ENCODE data around the gene SEC24D. TPM values are rescaled to one million over a fixed set of nuclear protein-coding genes. Genes with fewer than 3 reads are reported as not detected.

Gene SEC24D
- total RNA-seq, 1 experiment from 2014 or later = 61.5 TPM

DNA sequence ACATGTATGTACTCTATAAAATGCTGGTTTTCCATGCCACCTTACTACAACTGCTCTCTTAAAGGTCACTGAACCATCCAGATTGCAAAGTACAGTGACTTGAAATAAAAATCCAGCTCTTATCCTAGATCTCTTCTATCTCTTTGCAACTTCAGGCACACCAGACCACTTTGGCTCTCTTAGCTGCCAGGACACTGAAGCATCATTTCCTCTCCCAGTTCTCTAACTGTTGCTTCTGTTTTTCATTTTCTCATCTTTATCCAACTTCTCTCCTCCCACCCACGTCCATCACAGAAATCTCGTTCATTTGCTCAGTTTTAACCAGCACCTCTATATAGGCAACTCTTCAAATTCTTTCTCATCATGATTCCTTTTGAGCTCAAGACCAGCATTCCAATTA is 76.4 kb downstream of the SEC24D start:
- no peak overlapping the region for H3K4ac ChIP-seq (ENCODE audit: low read depth, low read length)
- Mint-ChIP-seq H3K9me3 (no peaks in the 10 kb centered on the region), H3K27ac (peak overlapping the region in 2 of 3 experiments; percentile 2 to 53; a peak in 3 of 7 replicates), H3K4me3 (no peak overlapping the region), H3K4me1 (peaks cover 13 to 15% of the 10 kb centered on the region in 2 experiments), H3K27me3 (ENCODE audit: low read depth) (no peaks in the 10 kb centered on the region), H3K36me3 (ENCODE audit: insufficient read depth in 1 of 3, low read depth in 3 of 3) (peaks cover 5 to 20% (median 6%) of the 10 kb centered on the region in 3 experiments; a peak in 6 of 7 replicates)
- DNase-seq = no peak
- H2BK5ac ChIP-seq (ENCODE audit: insufficient read length, low read length) = no peak overlapping the region
- H2BK15ac ChIP-seq (ENCODE audit: low read depth, low read length) = no peak overlapping the region
- no peak overlapping the region for H3K56ac ChIP-seq (ENCODE audit: insufficient read length, low read depth, low read length)
- no peaks in the 10 kb centered on the region for H3K23me2 ChIP-seq (ENCODE audit: insufficient read length, low read depth, low read length, poor library complexity, severe bottlenecking)
- H3K4me1 ChIP-seq (ENCODE audit: insufficient read depth, low read length) = no peaks in the 10 kb centered on the region
- H3K27ac ChIP-seq (ENCODE audit: insufficient read length, low read depth, low read length) = no peak overlapping the region
- no peak overlapping the region for H3K23ac ChIP-seq (ENCODE audit: insufficient read length, low read depth, low read length)
- no peak overlapping the region for H4K91ac ChIP-seq (ENCODE audit: insufficient read length, low read depth, low read length)
- H3K27me3 ChIP-seq (ENCODE audit: insufficient read depth, low read length) = no peaks in the 10 kb centered on the region
- no peak overlapping the region for H2BK120ac ChIP-seq (ENCODE audit: low read depth, low read length, poor library complexity, severe bottlenecking)
- no peak overlapping the region for H2AFZ ChIP-seq (ENCODE audit: low read length)
- H4K5ac ChIP-seq (ENCODE audit: insufficient read length, low read depth, low read length) = no peak overlapping the region
- H4K20me1 ChIP-seq (ENCODE audit: control insufficient read depth, insufficient read depth, insufficient read length) = no peaks in the 10 kb centered on the region
- TF ChIP-seq, protein P1, sequence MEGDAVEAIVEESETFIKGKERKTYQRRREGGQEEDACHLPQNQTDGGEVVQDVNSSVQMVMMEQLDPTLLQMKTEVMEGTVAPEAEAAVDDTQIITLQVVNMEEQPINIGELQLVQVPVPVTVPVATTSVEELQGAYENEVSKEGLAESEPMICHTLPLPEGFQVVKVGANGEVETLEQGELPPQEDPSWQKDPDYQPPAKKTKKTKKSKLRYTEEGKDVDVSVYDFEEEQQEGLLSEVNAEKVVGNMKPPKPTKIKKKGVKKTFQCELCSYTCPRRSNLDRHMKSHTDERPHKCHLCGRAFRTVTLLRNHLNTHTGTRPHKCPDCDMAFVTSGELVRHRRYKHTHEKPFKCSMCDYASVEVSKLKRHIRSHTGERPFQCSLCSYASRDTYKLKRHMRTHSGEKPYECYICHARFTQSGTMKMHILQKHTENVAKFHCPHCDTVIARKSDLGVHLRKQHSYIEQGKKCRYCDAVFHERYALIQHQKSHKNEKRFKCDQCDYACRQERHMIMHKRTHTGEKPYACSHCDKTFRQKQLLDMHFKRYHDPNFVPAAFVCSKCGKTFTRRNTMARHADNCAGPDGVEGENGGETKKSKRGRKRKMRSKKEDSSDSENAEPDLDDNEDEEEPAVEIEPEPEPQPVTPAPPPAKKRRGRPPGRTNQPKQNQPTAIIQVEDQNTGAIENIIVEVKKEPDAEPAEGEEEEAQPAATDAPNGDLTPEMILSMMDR (conservative IDR thresholded peaks at IDR 0.05) = no peak
- no peak overlapping the region for H2BK12ac ChIP-seq (ENCODE audit: insufficient read length, low read depth, low read length)
- H3K79me2 ChIP-seq (ENCODE audit: insufficient read depth, low read length) = no peaks in the 10 kb centered on the region
- no peaks in the 10 kb centered on the region for H3K9me3 ChIP-seq (ENCODE audit: control insufficient read depth, low read depth, low read length)
- H4K8ac ChIP-seq (replicated peaks; ENCODE audit: insufficient read length, low read depth, low read length) = no peak overlapping the region
- no peak overlapping the region for H2BK20ac ChIP-seq (ENCODE audit: low read depth, low read length, poor library complexity, severe bottlenecking)
- no peak overlapping the region for H3K9ac ChIP-seq (ENCODE audit: extremely low read depth, insufficient read length, low read length)
- H3K4me2 ChIP-seq (ENCODE audit: insufficient read depth, insufficient read length, low read length) = no peak overlapping the region
- H3K18ac ChIP-seq (ENCODE audit: insufficient read length, low read depth, low read length) = no peak overlapping the region
- no peak overlapping the region for H3T11ph ChIP-seq (ENCODE audit: low read length)
- 100% methylated on average over 2 of the region's 2 CpGs for WGBS (ENCODE audit: extremely low coverage, insufficient read length, low lambda C conversion rate)
- H3K79me1 ChIP-seq (ENCODE audit: insufficient read depth, low read depth, low read length, poor library complexity, severe bottlenecking) = no peaks in the 10 kb centered on the region
- no peak overlapping the region for H3K14ac ChIP-seq (ENCODE audit: insufficient read depth, low read length)
- H2AK5ac ChIP-seq (ENCODE audit: insufficient read length, low read length) = no peak overlapping the region
